Gastroesophageal sphincter (tissue), 4 donors: Measurements from ENCODE around the gene ST6GAL2. TPM values are rescaled to one million over a fixed set of nuclear protein-coding genes. Genes with fewer than 3 reads are reported as not detected.

Experiments
- ATAC-seq: fragments of 150-250 bp; one replicate; pipeline ENCODE4 v1.9.1; 2016; ENCODE audit warnings: mild to moderate bottlenecking, moderate library complexity
- H3K27ac ChIP-seq, 4 donors: fragments of 200-600 bp; sonication (generic) in 3 of 4; 1 replicate in 3 of 4; 2 replicates in 1 of 4; pipeline ENCODE4 v1.5.1; 2016 to 2019
- H3K27me3 ChIP-seq: fragments of 200-600 bp; sonication (generic); one replicate; pipeline ENCODE4 v1.5.1; 2019
- H3K36me3 ChIP-seq, 2 donors: fragments of 200-600 bp; sonication (generic); one replicate each; pipeline ENCODE4 v1.5.1; 2019; ENCODE audit warnings: control low read depth in 1 of 2
- H3K4me1 ChIP-seq, 3 donors: fragments of 200-600 bp; sonication (generic); 1 replicate in 2 of 3; 2 replicates in 1 of 3; pipeline ENCODE4 v1.5.1; 2016 to 2019; ENCODE audit warnings: control low read depth in 2 of 3
- H3K4me3 ChIP-seq, 2 donors: fragments of 200-600 bp; sonication (generic); one replicate each; pipeline ENCODE4 v1.5.1; 2019; ENCODE audit warnings: mild to moderate bottlenecking in 1 of 2, moderate library complexity in 1 of 2
- H3K9me3 ChIP-seq, 3 donors: fragments of 200-600 bp; sonication (generic); one replicate each; pipeline ENCODE4 v1.5.1; 2017 to 2019; ENCODE audit warnings: control low read depth in 2 of 3
- EP300 ChIP-seq: sonication (generic); formaldehyde crosslinking; IDR thresholded peaks from one replicate; pipeline ENCODE4 v1.6.1; 2017; ENCODE audit warnings: antibody characterized with exemption, mild to moderate bottlenecking
- POLR2A ChIP-seq, 2 donors: fragments of 450-650 bp; IDR thresholded peaks; one replicate each; pipeline ENCODE4 v1.6.1; 2017; ENCODE audit warnings: antibody characterized with exemption in 2 of 2, mild to moderate bottlenecking in 2 of 2, moderate library complexity in 1 of 2
- POLR2AphosphoS5 ChIP-seq: sonication (generic); formaldehyde crosslinking; IDR thresholded peaks from one replicate; pipeline ENCODE4 v1.6.1; 2017; ENCODE audit warnings: antibody characterized with exemption
- WGBS, 2 donors: methylation state at CpG; one replicate each; pipeline ENCODE4 v1.1.5; 2018; ENCODE audit warnings: low coverage in 1 of 2; 5-methylcytosine and 5-hydroxymethylcytosine counted together
- total RNA-seq, 4 donors: library from RNA; depleted of rRNA; stranded (reverse); fragments of >200 nt; gene quantifications; one replicate each; pipeline ENCODE4 v1.1.0, GENCODE V29; 2016
- TF ChIP-seq, protein P1 (sequence below), 4 experiments: fragments of 200-600 bp in 2 of 4; fragments of 450-650 bp in 2 of 4; sonication (generic) in 1 of 4; IDR thresholded peaks; one replicate each; pipeline ENCODE4 v1.5.1; 2017 to 2019; ENCODE audit warnings: antibody characterized with exemption in 4 of 4, mild to moderate bottlenecking in 2 of 4, moderate library complexity in 2 of 4

ST6GAL2 gene
- total RNA-seq, 4 donors from 2014 or later = 2.4 to 29.0 (median 20.6) TPM

DNA sequence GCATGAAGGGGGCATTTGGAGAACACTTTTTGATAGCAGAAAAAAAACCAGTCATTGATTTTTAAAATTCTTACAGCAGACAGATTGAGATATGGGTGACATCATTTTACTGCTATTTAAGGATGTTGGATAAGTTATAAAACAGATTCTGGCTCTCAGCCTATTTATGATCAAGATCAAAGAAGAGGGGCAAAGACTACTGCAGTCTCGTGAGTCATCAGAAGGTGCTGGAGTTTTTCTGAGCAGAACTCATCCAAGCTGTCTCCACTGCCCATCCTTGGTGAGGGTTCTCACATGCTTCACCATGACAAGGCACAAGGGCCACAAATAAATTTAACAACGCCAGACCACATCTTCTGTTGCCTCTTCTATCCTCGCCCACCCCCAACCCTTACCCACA lies 58.8 kb downstream of the ST6GAL2 start:
- ATAC-seq = no peak
- no peaks in the 10 kb centered on the region for H3K9me3 ChIP-seq
- H3K4me1 ChIP-seq = no peaks in the 10 kb centered on the region
- no peak for TF ChIP-seq POLR2A (IDR thresholded peaks at IDR 0.05)
- TF ChIP-seq, protein P1, sequence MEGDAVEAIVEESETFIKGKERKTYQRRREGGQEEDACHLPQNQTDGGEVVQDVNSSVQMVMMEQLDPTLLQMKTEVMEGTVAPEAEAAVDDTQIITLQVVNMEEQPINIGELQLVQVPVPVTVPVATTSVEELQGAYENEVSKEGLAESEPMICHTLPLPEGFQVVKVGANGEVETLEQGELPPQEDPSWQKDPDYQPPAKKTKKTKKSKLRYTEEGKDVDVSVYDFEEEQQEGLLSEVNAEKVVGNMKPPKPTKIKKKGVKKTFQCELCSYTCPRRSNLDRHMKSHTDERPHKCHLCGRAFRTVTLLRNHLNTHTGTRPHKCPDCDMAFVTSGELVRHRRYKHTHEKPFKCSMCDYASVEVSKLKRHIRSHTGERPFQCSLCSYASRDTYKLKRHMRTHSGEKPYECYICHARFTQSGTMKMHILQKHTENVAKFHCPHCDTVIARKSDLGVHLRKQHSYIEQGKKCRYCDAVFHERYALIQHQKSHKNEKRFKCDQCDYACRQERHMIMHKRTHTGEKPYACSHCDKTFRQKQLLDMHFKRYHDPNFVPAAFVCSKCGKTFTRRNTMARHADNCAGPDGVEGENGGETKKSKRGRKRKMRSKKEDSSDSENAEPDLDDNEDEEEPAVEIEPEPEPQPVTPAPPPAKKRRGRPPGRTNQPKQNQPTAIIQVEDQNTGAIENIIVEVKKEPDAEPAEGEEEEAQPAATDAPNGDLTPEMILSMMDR (IDR thresholded peaks at IDR 0.05) = no peak
- no peak for TF ChIP-seq EP300
- TF ChIP-seq POLR2AphosphoS5 = no peak
- WGBS, 2 donors = 69 to 83% methylated on average over 2 to 3 of the region's 3 CpGs
- no peaks in the 10 kb centered on the region for H3K27me3 ChIP-seq
- no peak overlapping the region for H3K4me3 ChIP-seq
- H3K27ac ChIP-seq = no peak overlapping the region
- peaks cover 0 to 23% of the 10 kb centered on the region in 2 donors for H3K36me3 ChIP-seq

DNA sequence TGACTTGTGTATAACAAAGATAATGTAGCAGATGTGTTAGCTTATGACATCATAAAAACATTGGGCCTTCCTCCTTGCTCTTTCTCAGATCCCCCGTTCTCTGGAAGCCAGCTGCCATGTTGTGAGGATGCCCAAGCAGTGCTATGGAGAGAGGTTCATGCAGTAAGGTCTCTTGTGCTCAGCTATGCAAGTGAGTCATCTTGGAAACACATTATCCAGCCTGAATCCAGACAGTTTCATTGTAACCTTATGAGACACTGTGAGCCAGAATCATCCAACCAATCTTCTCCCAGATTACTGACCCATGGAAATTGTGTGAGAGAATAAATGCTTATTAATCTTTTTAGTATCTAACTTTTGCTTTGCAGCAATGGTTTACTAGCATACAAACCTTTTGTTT lies 60.8 kb downstream of the ST6GAL2 start:
- no peak for ATAC-seq
- Histone ChIP-seq H3K36me3 (peaks cover 0 to 22% of the 10 kb centered on the region in 2 donors), H3K4me1 (no peaks in the 10 kb centered on the region), H3K27ac (no peak overlapping the region), H3K9me3 (no peaks in the 10 kb centered on the region), H3K4me3 (no peak overlapping the region), H3K27me3 (no peaks in the 10 kb centered on the region)
- whole genome bisulfite sequencing, 2 donors = 86 to 100% methylated on average over 1 of the region's 1 CpG
- TF ChIP-seq POLR2A (IDR thresholded peaks at IDR 0.05) (no peak), EP300 (no peak), POLR2AphosphoS5 (no peak)
- TF ChIP-seq, protein P1 (IDR thresholded peaks at IDR 0.05) = no peak

GRCh38 chr2:106816974-106817373 lies 69.0 kb downstream of the ST6GAL2 start:
- peaks cover 0 to 4% (median 0%) of the 10 kb centered on the region in 3 donors for H3K9me3 ChIP-seq
- H3K36me3 ChIP-seq = no peaks in the 10 kb centered on the region
- H3K4me1 ChIP-seq = no peaks in the 10 kb centered on the region
- H3K27me3 ChIP-seq = no peaks in the 10 kb centered on the region
- TF ChIP-seq, protein P1 (IDR thresholded peaks at IDR 0.05) = peak in 1 of 4 experiments; percentile 3
- TF ChIP-seq POLR2AphosphoS5 (no peak), POLR2A (IDR thresholded peaks at IDR 0.05) (no peak), EP300 (no peak)
- H3K27ac ChIP-seq = no peak overlapping the region
- no peak overlapping the region for H3K4me3 ChIP-seq
- ATAC-seq = peak; percentile 55
- WGBS, 2 donors = no CpG with 5 or more reads among the region's 4 CpGs

DNA sequence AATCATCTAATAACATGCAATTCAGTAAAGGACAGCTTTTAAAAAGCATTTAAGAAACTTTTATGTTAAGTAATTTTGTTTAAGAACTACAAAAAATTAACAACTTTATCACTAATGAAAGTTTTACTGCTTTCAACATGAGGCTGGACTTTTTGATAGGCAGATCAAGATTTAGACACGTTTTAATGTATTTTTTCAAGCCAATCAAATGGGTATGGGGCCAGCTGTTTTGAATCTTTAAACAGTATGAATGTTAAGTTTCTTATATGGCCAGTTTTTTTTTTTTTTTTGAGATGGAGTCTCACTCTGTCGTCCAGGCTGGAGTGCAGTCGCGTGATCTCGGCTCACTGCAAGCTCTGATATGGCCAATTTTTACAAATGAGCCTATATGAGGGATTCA lies 73.1 kb downstream of the ST6GAL2 start:
- Histone ChIP-seq H3K4me3 (no peak overlapping the region), H3K27ac (no peak overlapping the region), H3K4me1 (no peaks in the 10 kb centered on the region), H3K36me3 (no peaks in the 10 kb centered on the region), H3K27me3 (no peaks in the 10 kb centered on the region), H3K9me3 (peaks cover 0 to 4% (median 0%) of the 10 kb centered on the region in 3 donors)
- WGBS, 2 donors = 51 to 78% methylated on average over 5 of the region's 5 CpGs
- TF ChIP-seq POLR2AphosphoS5 = no peak
- TF ChIP-seq EP300 = no peak
- no peak for ATAC-seq

DNA sequence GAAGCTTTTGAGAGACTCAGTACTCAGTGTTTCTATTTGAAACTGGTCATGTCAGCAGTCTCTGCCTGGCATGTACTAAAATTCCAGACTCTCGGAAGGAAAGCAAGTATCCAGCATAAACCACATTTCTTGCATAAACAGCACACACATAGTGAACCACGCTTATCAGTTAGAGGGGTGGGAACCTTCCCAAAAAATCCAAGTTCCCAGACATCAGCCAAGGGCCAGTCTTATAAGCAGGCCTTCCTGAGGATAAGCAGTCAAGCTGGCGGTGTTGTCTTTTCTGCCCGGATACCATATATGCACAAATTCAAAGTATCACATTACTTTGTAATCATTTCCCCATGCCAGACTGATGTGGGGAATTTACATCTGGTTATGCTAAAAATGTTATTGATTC lies 73.6 kb downstream of the ST6GAL2 start:
- ATAC-seq = no peak
- Histone ChIP-seq H3K27ac (no peak overlapping the region), H3K4me3 (no peak overlapping the region), H3K9me3 (peaks cover 0 to 4% (median 0%) of the 10 kb centered on the region in 3 donors), H3K27me3 (no peaks in the 10 kb centered on the region), H3K4me1 (no peaks in the 10 kb centered on the region), H3K36me3 (no peaks in the 10 kb centered on the region)
- 50 to 52% methylated on average over 4 of the region's 4 CpGs for WGBS, 2 donors
- TF ChIP-seq EP300 (no peak), POLR2AphosphoS5 (no peak), POLR2A (IDR thresholded peaks at IDR 0.05) (no peak)
- TF ChIP-seq, protein P1 (IDR thresholded peaks at IDR 0.05) = no peak
